Esophagus squamous epithelium (tissue), 5 donors: ENCODE data around the gene ZFR2. TPM values are rescaled to one million over a fixed set of nuclear protein-coding genes. Genes with fewer than 3 reads are reported as not detected.
"Not testable (repeated sequence)": the region's sequence is repeated elsewhere in the genome, so short reads cannot be mapped to it uniquely, and the experiment has no call there.

Experiments used
- DNase-seq: peaks from one replicate; lab custom pipeline; 2025; lab: John Stamatoyannopoulos, UW
- H3K27ac ChIP-seq, 4 donors: fragments of 200-600 bp; sonication (generic); one replicate each; pipeline ENCODE4 v1.5.1; 2016 to 2019; ENCODE audit warnings: mild to moderate bottlenecking in 1 of 4
- H3K27me3 ChIP-seq, 4 donors: fragments of 200-600 bp; sonication (generic); 1 replicate in 3 of 4; 2 replicates in 1 of 4; pipeline versions ENCODE4 v1.5.1 to v1.6.0; 2017 to 2021; ENCODE audit warnings: antibody characterized with exemption in 1 of 4
- H3K36me3 ChIP-seq, 3 donors: fragments of 200-600 bp; sonication (generic); one replicate each; pipeline ENCODE4 v1.5.1; 2016 to 2019
- H3K4me1 ChIP-seq, 3 donors: fragments of 200-600 bp; sonication (generic); one replicate each; pipeline ENCODE4 v1.5.1; 2017 to 2019
- H3K4me3 ChIP-seq, 4 donors: fragments of 200-600 bp; sonication (generic); 1 replicate in 3 of 4; 2 replicates in 1 of 4; pipeline ENCODE4 v1.5.1; 2016 to 2019; ENCODE audit warnings: mild to moderate bottlenecking in 2 of 4, moderate library complexity in 1 of 4
- H3K9me3 ChIP-seq, 3 donors: fragments of 200-600 bp; sonication (generic); one replicate each; pipeline ENCODE4 v1.5.1; 2016 to 2019
- CTCF ChIP-seq, 6 experiments: fragments of 450-650 bp in 4 of 6; fragments of 200-600 bp in 2 of 6; sonication (generic) in 2 of 6; IDR thresholded peaks; one replicate each; pipeline ENCODE4 v1.5.1; 2016 to 2019; ENCODE audit warnings: antibody characterized with exemption in 6 of 6, mild to moderate bottlenecking in 4 of 6, moderate library complexity in 4 of 6
- POLR2A ChIP-seq, 4 donors: fragments of 450-650 bp; IDR thresholded peaks; one replicate each; pipeline ENCODE4 v1.6.1; 2017; ENCODE audit warnings: antibody characterized with exemption in 4 of 4, mild to moderate bottlenecking in 4 of 4, moderate library complexity in 3 of 4
- WGBS, 2 donors: methylation state at CpG; one replicate each; pipeline ENCODE4 v1.1.5; 2018; 5-methylcytosine and 5-hydroxymethylcytosine counted together
- intact Hi-C: fragments of 100-400 bp; cut with DNase I; formaldehyde crosslinking; loops from one replicate; pipeline ENCODE4 v1.15.0; 2022
- total RNA-seq, 4 donors: library from RNA; depleted of rRNA; stranded (reverse); fragments of >200 nt; gene quantifications; one replicate each; pipeline ENCODE4 v1.1.0, GENCODE V29; 2016
- donor health status: DM: yes; HTN: yes; CAD: no.

The ZFR2 gene
- total RNA-seq, 4 donors from 2014 or later = not detected

GRCh38 chr19:3890591-3890990 lies 21.8 kb upstream of the ZFR2 start:
- Histone ChIP-seq H3K27me3 (peaks cover 0 to 4% (median 0%) of the 10 kb centered on the region in 4 donors), H3K36me3 (no peaks in the 10 kb centered on the region), H3K4me1 (no peaks in the 10 kb centered on the region), H3K4me3 (no peak overlapping the region), H3K9me3 (no peaks in the 10 kb centered on the region), H3K27ac (no peak overlapping the region)
- intact Hi-C loops = no loop called here
- no peak for DNase-seq
- 77 to 87% methylated on average over 15 of the region's 17 CpGs for WGBS, 2 donors
- TF ChIP-seq CTCF (IDR thresholded peaks at IDR 0.05) (no peak), POLR2A (IDR thresholded peaks at IDR 0.05) (no peak)

GRCh38 chr19:3882041-3882384 lies 13.2 kb upstream of the ZFR2 start:
- no peak for DNase-seq
- Histone ChIP-seq H3K27ac (no peak overlapping the region), H3K27me3 (peaks cover 0 to 77% (median 19%) of the 10 kb centered on the region in 4 donors), H3K9me3 (no peaks in the 10 kb centered on the region), H3K4me3 (no peak overlapping the region), H3K36me3 (no peaks in the 10 kb centered on the region), H3K4me1 (peaks cover 0 to 6% (median 0%) of the 10 kb centered on the region in 3 donors)
- intact Hi-C loops = no loop called here
- TF ChIP-seq POLR2A (IDR thresholded peaks at IDR 0.05) (no peak), CTCF (IDR thresholded peaks at IDR 0.05) (no peak)
- WGBS, 2 donors = 20 to 43% methylated on average over 4 to 6 of the region's 6 CpGs

GRCh38 chr19:3881272-3882040 lies 12.6 kb upstream of the ZFR2 start:
- intact Hi-C loops = no loop called here
- no peak for TF ChIP-seq POLR2A (IDR thresholded peaks at IDR 0.05)
- TF ChIP-seq CTCF (IDR thresholded peaks at IDR 0.05) = no peak
- Histone ChIP-seq H3K27me3 (peaks cover 0 to 81% (median 19%) of the 10 kb centered on the region in 4 donors), H3K27ac (no peak overlapping the region), H3K4me3 (no peak overlapping the region), H3K9me3 (no peaks in the 10 kb centered on the region), H3K36me3 (no peaks in the 10 kb centered on the region), H3K4me1 (peaks cover 0 to 6% (median 0%) of the 10 kb centered on the region in 3 donors)
- whole genome bisulfite sequencing, 2 donors = 1 to 4% methylated on average over 24 of the region's 31 CpGs
- no peak for DNase-seq

- Histone ChIP-seq H3K27me3 (peaks cover 0 to 85% (median 19%) of the 10 kb centered on the region in 4 donors), H3K36me3 (no peaks in the 10 kb centered on the region), H3K4me1 (peaks cover 0 to 6% (median 0%) of the 10 kb centered on the region in 3 donors), H3K4me3 (no peak within 1 kb of the TSS), H3K9me3 (no peaks in the 10 kb centered on the region), H3K27ac (no peak within 1 kb of the TSS)
- TF ChIP-seq POLR2A (IDR thresholded peaks at IDR 0.05) (no peak), CTCF (IDR thresholded peaks at IDR 0.05) (no peak)
- intact Hi-C loops = no loop called here
- no peak for DNase-seq
- 4% methylated on average over 13 to 36 of the region's 49 CpGs for WGBS, 2 donors
Measured at GRCh38 chr19:3880471-3881271, 11.8 kb upstream of the ZFR2 start, which contains the start of gene ATCAY. TSS of gene ATCAY (plus strand) at chr19:3880685. CDS start at chr19:3885768, 5,083 bp downstream.

- no peak overlapping the region for H3K27ac ChIP-seq
- TF ChIP-seq POLR2A (IDR thresholded peaks at IDR 0.05) = no peak
- TF ChIP-seq CTCF (IDR thresholded peaks at IDR 0.05) = no peak
- H3K9me3 ChIP-seq = no peaks in the 10 kb centered on the region
- intact Hi-C loops = no loop called here
- WGBS, 2 donors = 61 to 63% methylated on average over 11 to 12 of the region's 12 CpGs
- DNase-seq = no peak
- peaks cover 0 to 83% (median 19%) of the 10 kb centered on the region in 4 donors for H3K27me3 ChIP-seq
- no peaks in the 10 kb centered on the region for H3K36me3 ChIP-seq
- peaks cover 0 to 6% (median 0%) of the 10 kb centered on the region in 3 donors for H3K4me1 ChIP-seq
- no peak overlapping the region for H3K4me3 ChIP-seq
Measured at GRCh38 chr19:3879656-3880055, 10.8 kb upstream of the ZFR2 start.

- 67 to 69% methylated on average over 13 of the region's 13 CpGs for WGBS, 2 donors
- peaks cover 0 to 65% (median 0%) of the 10 kb centered on the region in 4 donors for H3K27me3 ChIP-seq
- intact Hi-C loops = not testable (repeated sequence)
Measured at GRCh38 chr19:3874695-3875094, 5.9 kb upstream of the ZFR2 start.

More at GRCh38 chr19:3874695-3875094, 5.9 kb upstream of the ZFR2 start:
- not testable (repeated sequence) for H3K9me3 ChIP-seq, H3K4me1 ChIP-seq, DNase-seq, H3K4me3 ChIP-seq, H3K36me3 ChIP-seq, H3K27ac ChIP-seq
